MCF 10A (cell line): ENCODE measurements around the gene LHFPL3. TPM values are rescaled to one million over a fixed set of nuclear protein-coding genes. Genes with fewer than 3 reads are reported as not detected.

Experiments
- BruUV-seq: library from RNA; stranded (reverse); fragments of 400-500 nt; replicated peaks from 2 replicates; lab custom pipeline; 2021; lab: Mats Ljungman, UMichigan
- CTCF ChIA-PET: fragments of 300-600 bp; sonication (Branson Sonifier 250); formaldehyde crosslinking; extraction: SDS; loops from one replicate; lab custom pipeline; 2021; ENCODE audit warnings: antibody characterized with exemption, inconsistent platforms; lab: Yijun Ruan, JAX
- POLR2A ChIA-PET: fragments of 300-600, 350-650 bp; sonication (Branson Sonifier 250); formaldehyde crosslinking; extraction: SDS; loops from one replicate; lab custom pipeline; 2020; ENCODE audit warnings: antibody characterized with exemption, inconsistent platforms; lab: Yijun Ruan, JAX
- DNase-seq: peaks from one replicate; pipeline ENCODE4 v3.0.0-alpha.2; 2018; ENCODE audit not compliant: unreplicated experiment
- H3K27ac Mint-ChIP-seq: one replicate; pipeline ENCODE4 v1.8.0; 2022; ENCODE audit warnings: mild to moderate bottlenecking, low read depth, mixed read lengths; ENCODE audit not compliant: unreplicated experiment
- H3K27me3 Mint-ChIP-seq: one replicate; pipeline ENCODE4 v1.8.0; 2022; ENCODE audit warnings: mixed read lengths; ENCODE audit not compliant: insufficient read depth, unreplicated experiment
- H3K36me3 Mint-ChIP-seq: one replicate; pipeline ENCODE4 v1.8.0; 2022; ENCODE audit warnings: mild to moderate bottlenecking, moderate library complexity, mixed read lengths; ENCODE audit not compliant: insufficient read depth, unreplicated experiment
- H3K4me1 Mint-ChIP-seq: one replicate; pipeline ENCODE4 v1.8.0; 2022; ENCODE audit warnings: mixed read lengths; ENCODE audit not compliant: insufficient read depth, unreplicated experiment
- H3K4me3 Mint-ChIP-seq: one replicate; pipeline ENCODE4 v1.8.0; 2022; ENCODE audit warnings: mild to moderate bottlenecking, moderate library complexity, mixed read lengths; ENCODE audit not compliant: unreplicated experiment
- H3K9me3 Mint-ChIP-seq: one replicate; pipeline ENCODE4 v1.8.0; 2022; ENCODE audit warnings: mixed read lengths; ENCODE audit not compliant: unreplicated experiment
- intact Hi-C: fragments of 100-400 bp; cut with micrococcal nuclease; formaldehyde crosslinking; loops from 2 replicates; pipeline ENCODE4 v1.14.1; 2022
- total RNA-seq: library from RNA; stranded (reverse); gene quantifications from 2 replicates; pipeline ENCODE4 v1.2.3, GENCODE V29; 2022
- TF ChIP-seq, protein P1 (sequence below): fragments of 200-600 bp; IDR thresholded peaks from one replicate; pipeline ENCODE4 v1.8.0; 2022; ENCODE audit warnings: antibody characterized with exemption, mild to moderate bottlenecking; ENCODE audit not compliant: unreplicated experiment

The LHFPL3 gene
- total RNA-seq, 1 experiment from 2014 or later: not detected

DNA sequence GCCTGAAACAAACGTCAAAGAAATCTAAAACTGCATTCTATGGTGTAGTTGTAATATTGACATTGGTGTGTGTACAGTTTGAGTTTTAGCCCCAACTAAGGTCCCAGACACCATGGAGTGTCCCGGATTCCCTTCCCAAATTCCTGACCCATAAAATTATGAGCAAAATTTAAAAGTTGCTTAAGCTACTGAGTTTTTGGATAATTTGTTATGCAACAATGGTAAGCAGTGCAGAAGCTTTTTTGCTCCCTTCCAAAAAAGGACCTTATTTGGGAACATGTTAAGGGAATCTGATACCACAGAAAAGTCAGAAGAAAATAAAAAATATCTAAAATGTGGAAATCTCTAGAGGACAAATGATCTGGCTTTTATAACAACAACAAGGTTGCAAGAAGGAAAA, 622.4 kb downstream of the LHFPL3 start:
- Mint-ChIP-seq H3K9me3 (no peaks in the 10 kb centered on the region), H3K27me3 (no peaks in the 10 kb centered on the region), H3K4me3 (no peak overlapping the region), H3K27ac (no peak overlapping the region), H3K36me3 (no peaks in the 10 kb centered on the region), H3K4me1 (no peaks in the 10 kb centered on the region)
- CTCF ChIA-PET: interaction anchor here (0.6 to 1.3 kb wide), 3 partner anchors 11 to 719 kb away, joined by 3 read pairs; partner anchors contain the start of gene RINT1
- no peak for DNase-seq
- no TSS peak for BruUV-seq
- TF ChIP-seq, protein P1, sequence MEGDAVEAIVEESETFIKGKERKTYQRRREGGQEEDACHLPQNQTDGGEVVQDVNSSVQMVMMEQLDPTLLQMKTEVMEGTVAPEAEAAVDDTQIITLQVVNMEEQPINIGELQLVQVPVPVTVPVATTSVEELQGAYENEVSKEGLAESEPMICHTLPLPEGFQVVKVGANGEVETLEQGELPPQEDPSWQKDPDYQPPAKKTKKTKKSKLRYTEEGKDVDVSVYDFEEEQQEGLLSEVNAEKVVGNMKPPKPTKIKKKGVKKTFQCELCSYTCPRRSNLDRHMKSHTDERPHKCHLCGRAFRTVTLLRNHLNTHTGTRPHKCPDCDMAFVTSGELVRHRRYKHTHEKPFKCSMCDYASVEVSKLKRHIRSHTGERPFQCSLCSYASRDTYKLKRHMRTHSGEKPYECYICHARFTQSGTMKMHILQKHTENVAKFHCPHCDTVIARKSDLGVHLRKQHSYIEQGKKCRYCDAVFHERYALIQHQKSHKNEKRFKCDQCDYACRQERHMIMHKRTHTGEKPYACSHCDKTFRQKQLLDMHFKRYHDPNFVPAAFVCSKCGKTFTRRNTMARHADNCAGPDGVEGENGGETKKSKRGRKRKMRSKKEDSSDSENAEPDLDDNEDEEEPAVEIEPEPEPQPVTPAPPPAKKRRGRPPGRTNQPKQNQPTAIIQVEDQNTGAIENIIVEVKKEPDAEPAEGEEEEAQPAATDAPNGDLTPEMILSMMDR: no peak
- intact Hi-C loops: no loop called here
- POLR2A ChIA-PET: no interaction called here

DNA sequence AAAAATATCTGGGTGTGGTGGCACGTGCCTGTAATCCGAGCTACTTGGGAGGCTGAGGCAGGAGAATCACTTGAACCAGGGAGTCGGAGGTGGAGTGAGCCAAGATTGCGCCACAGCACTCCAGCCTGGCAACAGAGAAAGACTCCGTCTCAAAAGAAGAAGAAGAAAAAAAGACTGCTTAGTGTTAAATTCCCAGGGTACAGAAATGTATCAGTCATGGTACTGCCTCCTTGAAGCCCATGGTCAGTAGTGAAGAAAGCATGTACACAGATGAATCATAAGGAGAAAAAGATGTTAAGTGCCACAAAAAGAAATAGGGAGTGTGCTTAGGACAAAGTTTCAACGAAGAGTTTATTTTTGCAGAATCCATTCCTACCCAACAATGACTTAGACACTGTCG, 623.1 kb downstream of the LHFPL3 start:
- no peaks in the 10 kb centered on the region for H3K36me3 Mint-ChIP-seq
- H3K4me3 Mint-ChIP-seq: no peak overlapping the region
- ChIA-PET CTCF (interaction anchor here (0.6 kb wide), 1 partner anchor 581 kb away, joined by 3 read pairs; the partner anchor contains the start of gene RINT1), POLR2A (interaction anchor here (0.8 kb wide), 1 partner anchor 39 kb away, joined by 3 read pairs; no protein-coding TSS in a partner anchor)
- H3K27me3 Mint-ChIP-seq: no peaks in the 10 kb centered on the region
- no peak for DNase-seq
- intact Hi-C loops: no loop called here
- no peaks in the 10 kb centered on the region for H3K9me3 Mint-ChIP-seq
- no peaks in the 10 kb centered on the region for H3K4me1 Mint-ChIP-seq
- TF ChIP-seq, protein P1: no peak
- H3K27ac Mint-ChIP-seq: no peak overlapping the region
- BruUV-seq: no TSS peak

DNA sequence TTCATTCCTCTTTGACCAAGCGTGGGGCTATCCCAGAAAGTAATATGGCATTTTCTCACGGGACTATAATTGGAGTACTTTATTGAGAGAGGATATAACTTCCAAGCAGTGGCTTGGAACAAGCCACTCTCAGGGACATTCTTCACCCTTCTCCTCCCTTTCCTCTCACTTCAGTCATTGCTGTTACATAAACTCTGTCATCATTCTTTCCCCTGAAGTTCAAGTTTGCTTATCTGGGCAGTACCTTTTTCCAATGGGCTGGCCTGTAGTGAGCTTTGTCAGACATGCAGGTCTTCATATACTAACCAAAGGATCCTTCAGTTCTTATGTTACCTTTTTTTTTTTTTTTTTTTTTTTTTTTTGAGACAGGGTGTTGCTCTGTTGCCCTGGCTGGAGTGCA, 626.9 kb downstream of the LHFPL3 start:
- POLR2A ChIA-PET: no interaction called here
- no peak for DNase-seq
- H3K27me3 Mint-ChIP-seq: no peaks in the 10 kb centered on the region
- intact Hi-C loops: no loop called here
- no peak overlapping the region for H3K4me3 Mint-ChIP-seq
- no peaks in the 10 kb centered on the region for H3K9me3 Mint-ChIP-seq
- no TSS peak for BruUV-seq
- H3K4me1 Mint-ChIP-seq: no peaks in the 10 kb centered on the region
- CTCF ChIA-PET: no interaction called here
- no peaks in the 10 kb centered on the region for H3K36me3 Mint-ChIP-seq
- H3K27ac Mint-ChIP-seq: no peak overlapping the region
- TF ChIP-seq, protein P1: no peak

Other genes starting within 250 kb of the LHFPL3 start
- 25.4 and 34.1 TPM in 2 replicates for gene ORC5, start 120.6 kb upstream of the LHFPL3 start, total RNA-seq